ENCODE results near the gene RAD9B.

The RAD9B gene

DNA sequence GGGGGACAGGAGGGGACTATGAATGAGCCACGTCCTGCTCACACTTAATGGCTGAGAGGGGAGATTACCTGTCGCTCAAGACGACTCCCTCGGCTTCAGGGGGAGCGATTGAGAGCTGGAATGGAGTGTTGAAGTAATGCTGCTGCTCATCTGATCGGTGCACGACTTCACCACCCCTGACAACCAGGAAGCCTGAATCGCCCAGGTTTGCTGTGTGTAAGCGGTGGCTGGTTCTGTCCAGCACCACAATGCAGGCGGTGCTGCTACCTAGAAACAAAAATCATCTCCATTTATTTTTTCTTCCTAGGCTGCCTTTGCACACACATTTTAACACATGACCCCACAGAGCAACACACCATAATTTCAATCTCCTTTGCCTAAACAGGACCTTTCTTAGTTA, 43.7 kb downstream of the RAD9B start:
- no peaks in the 10 kb centered on the region for H3K9me3 ChIP-seq (ENCODE audit: low read depth, low read length)
- no peak for TF ChIP-seq EZH2 (IDR thresholded peaks at IDR 0.05)
- TF ChIP-seq POLR2AphosphoS5 (IDR thresholded peaks at IDR 0.05; ENCODE audit: borderline replicate concordance, low read depth, low read length): no peak
- no peak for TF ChIP-seq FOXP2 (optimal IDR thresholded peaks at IDR 0.05; ENCODE audit: control extremely low read depth, extremely low read length, insufficient read depth)
- no peak overlapping the region for H3K9ac ChIP-seq (ENCODE audit: insufficient read length)
- DNase-seq (ENCODE audit: low read depth, low spot score): no peak
- no peak overlapping the region for H3K4me3 ChIP-seq
- H3K36me3 ChIP-seq (ENCODE audit: insufficient read depth, low read length): peaks cover 5% of the 10 kb centered on the region
- H3K27ac ChIP-seq: 0 out of 2 replicates have a peak overlapping the region, but pooled peaks have one; percentile 21

DNA sequence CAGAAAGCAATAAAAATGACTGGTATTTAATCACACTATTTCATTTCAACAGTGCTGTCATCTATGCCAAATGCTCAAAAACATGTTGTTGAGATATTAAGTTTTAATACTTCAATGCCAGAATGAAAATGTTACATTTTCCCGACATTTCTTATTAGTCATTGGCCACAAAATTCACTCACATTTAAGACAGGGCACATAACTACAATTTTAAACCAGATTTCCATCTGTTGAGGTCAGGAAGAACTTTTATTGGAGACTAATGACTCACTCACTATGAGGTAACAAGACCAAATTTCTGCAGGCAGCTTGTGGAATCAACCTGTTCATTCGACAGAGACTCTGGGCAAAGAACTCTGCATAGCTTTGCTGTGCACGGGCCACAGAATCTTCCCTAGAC, 44.2 kb downstream of the RAD9B start:
- no peak for DNase-seq (ENCODE audit: low read depth, low spot score)
- Histone ChIP-seq H3K4me3 (no peak overlapping the region), H3K9ac (ENCODE audit: insufficient read length) (no peak overlapping the region), H3K27ac (no peak overlapping the region), H3K36me3 (ENCODE audit: insufficient read depth, low read length) (peaks cover 5% of the 10 kb centered on the region), H3K9me3 (ENCODE audit: low read depth, low read length) (no peaks in the 10 kb centered on the region)
- TF ChIP-seq POLR2AphosphoS5 (IDR thresholded peaks at IDR 0.05; ENCODE audit: borderline replicate concordance, low read depth, low read length) (no peak), EZH2 (IDR thresholded peaks at IDR 0.05) (no peak), FOXP2 (optimal IDR thresholded peaks at IDR 0.05; ENCODE audit: control extremely low read depth, extremely low read length, insufficient read depth) (no peak)

DNA sequence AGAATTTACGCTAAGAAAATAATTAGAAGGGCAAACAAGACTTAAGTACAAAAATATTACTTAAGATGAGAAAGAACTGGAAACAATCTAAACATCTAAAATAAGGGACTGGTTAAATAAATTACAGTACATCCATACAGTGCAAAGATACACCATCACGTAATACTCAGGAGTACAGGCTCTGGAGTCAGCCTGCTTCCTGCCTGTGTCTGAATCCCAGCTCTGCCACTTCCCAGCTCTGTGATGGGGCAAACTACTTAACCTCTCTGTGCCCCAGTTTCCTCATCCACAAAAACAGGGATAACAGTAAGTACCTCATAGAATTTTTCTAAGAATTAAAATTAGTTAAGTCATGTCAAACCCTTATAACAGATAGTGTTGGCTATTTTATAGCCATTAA, 45.0 kb downstream of the RAD9B start:
- no peak for DNase-seq (ENCODE audit: low read depth, low spot score)
- Histone ChIP-seq H3K36me3 (ENCODE audit: insufficient read depth, low read length) (peaks cover 2% of the 10 kb centered on the region), H3K27ac (no peak overlapping the region), H3K9ac (ENCODE audit: insufficient read length) (no peak overlapping the region), H3K4me3 (no peak overlapping the region), H3K9me3 (ENCODE audit: low read depth, low read length) (no peaks in the 10 kb centered on the region)
- TF ChIP-seq POLR2AphosphoS5 (IDR thresholded peaks at IDR 0.05; ENCODE audit: borderline replicate concordance, low read depth, low read length) (no peak), FOXP2 (optimal IDR thresholded peaks at IDR 0.05; ENCODE audit: control extremely low read depth, extremely low read length, insufficient read depth) (no peak), EZH2 (IDR thresholded peaks at IDR 0.05) (no peak)

DNA sequence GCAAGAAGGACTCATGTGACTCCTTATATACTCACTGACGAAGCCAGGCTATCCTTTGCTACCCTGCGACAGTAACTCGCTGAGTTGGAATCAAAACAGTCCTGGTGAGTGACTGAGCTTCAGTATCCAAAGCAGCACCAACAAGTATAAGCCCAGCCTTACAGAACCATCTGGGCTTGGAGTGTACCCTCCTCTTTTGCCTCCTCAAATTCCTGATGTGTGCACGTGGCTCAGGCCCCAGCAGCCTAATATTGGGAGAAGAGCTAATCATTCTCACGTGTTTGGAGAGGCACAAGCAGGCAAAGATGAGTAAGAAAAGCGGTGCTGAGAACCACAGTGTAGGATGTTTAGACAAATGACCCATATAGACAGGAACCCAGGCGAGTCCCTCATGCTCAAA, 46.5 kb downstream of the RAD9B start:
- H3K4me3 ChIP-seq: no peak overlapping the region
- DNase-seq (ENCODE audit: low read depth, low spot score): no peak
- no peak overlapping the region for H3K27ac ChIP-seq
- H3K9me3 ChIP-seq (ENCODE audit: low read depth, low read length): no peaks in the 10 kb centered on the region
- TF ChIP-seq FOXP2 (optimal IDR thresholded peaks at IDR 0.05; ENCODE audit: control extremely low read depth, extremely low read length, insufficient read depth) (no peak), EZH2 (IDR thresholded peaks at IDR 0.05) (no peak), POLR2AphosphoS5 (IDR thresholded peaks at IDR 0.05; ENCODE audit: borderline replicate concordance, low read depth, low read length) (no peak)
- no peak overlapping the region for H3K9ac ChIP-seq (ENCODE audit: insufficient read length)
- no peaks in the 10 kb centered on the region; the same call in 1 of the 2 replicates for H3K36me3 ChIP-seq (ENCODE audit: insufficient read depth, low read length)

DNA sequence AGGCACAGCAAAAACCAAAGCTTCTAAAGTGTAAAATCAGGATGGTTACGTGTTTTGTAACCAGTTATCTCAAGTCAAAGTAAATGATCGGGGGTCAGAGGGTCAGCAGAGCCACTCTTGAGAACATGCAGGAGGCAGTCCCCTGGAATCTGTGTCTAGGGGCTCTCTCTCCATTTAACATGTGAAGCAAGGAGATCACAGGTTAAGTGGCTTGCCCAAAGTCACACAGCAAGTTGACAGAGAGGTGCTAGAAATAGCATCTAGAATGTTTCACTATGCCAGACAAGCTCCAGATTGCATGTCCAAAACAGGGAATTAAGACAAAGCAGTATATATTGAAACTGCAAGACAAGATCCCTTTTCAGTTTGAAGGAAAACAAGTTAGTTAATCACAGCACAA, 47.6 kb downstream of the RAD9B start:
- Histone ChIP-seq H3K4me3 (no peak overlapping the region), H3K9me3 (ENCODE audit: low read depth, low read length) (no peaks in the 10 kb centered on the region), H3K27ac (no peak overlapping the region), H3K9ac (ENCODE audit: insufficient read length) (no peak overlapping the region), H3K36me3 (ENCODE audit: insufficient read depth, low read length) (no peaks in the 10 kb centered on the region; the same call in 1 of the 2 replicates)
- no peak for DNase-seq (ENCODE audit: low read depth, low spot score)
- no peak for TF ChIP-seq POLR2AphosphoS5 (IDR thresholded peaks at IDR 0.05; ENCODE audit: borderline replicate concordance, low read depth, low read length)
- TF ChIP-seq EZH2 (IDR thresholded peaks at IDR 0.05): no peak
- TF ChIP-seq FOXP2 (optimal IDR thresholded peaks at IDR 0.05; ENCODE audit: control extremely low read depth, extremely low read length, insufficient read depth): no peak

DNA sequence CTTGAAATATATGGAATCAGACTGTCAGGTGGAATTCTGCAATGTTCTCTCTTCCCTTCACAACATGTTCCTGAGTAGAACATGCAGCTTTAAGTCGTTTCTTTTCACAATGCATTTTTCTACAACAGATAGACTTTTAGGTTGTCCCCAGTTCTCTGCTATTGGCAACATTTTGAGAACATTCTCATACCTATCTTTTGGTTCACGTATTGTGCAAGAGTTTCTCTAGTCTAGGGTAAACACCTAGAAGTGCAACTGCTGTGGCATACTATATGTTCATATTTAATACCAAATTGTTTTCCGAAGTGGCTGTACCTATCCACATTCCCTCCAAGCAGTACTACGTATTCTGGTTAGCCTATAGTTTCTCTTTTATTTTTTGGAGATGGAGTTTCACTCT, 48.9 kb downstream of the RAD9B start:
- no peak overlapping the region for H3K4me3 ChIP-seq
- no peak overlapping the region for H3K9ac ChIP-seq (ENCODE audit: insufficient read length)
- H3K27ac ChIP-seq: no peak overlapping the region
- TF ChIP-seq FOXP2 (optimal IDR thresholded peaks at IDR 0.05; ENCODE audit: control extremely low read depth, extremely low read length, insufficient read depth) (no peak), POLR2AphosphoS5 (IDR thresholded peaks at IDR 0.05; ENCODE audit: borderline replicate concordance, low read depth, low read length) (no peak), EZH2 (IDR thresholded peaks at IDR 0.05) (no peak)
- H3K36me3 ChIP-seq (ENCODE audit: insufficient read depth, low read length): no peaks in the 10 kb centered on the region; the same call in 1 of the 2 replicates
- no peaks in the 10 kb centered on the region for H3K9me3 ChIP-seq (ENCODE audit: low read depth, low read length)
- DNase-seq (ENCODE audit: low read depth, low spot score): no peak

Measured in SK-N-MC (cell line).